ENCODE measurements around the gene EDC3. TPM values are rescaled to one million over a fixed set of nuclear protein-coding genes. Genes with fewer than 3 reads are reported as not detected.
"Not testable (repeated sequence)": the region's sequence is repeated elsewhere in the genome, so short reads cannot be mapped to it uniquely, and the experiment has no call there.

Gene EDC3
- 10 to 100 TPM; 36.8 to 39.9 TPM for total RNA-seq

GRCh38 chr15:74695597-74696397 is at the start of gene EDC3:
TSS of gene EDC3 (minus strand) at chr15:74696024. CDS start at chr15:74675124, 20,900 bp downstream.
- Mint-ChIP-seq H3K27ac (peak within 1 kb of the TSS; percentile 93), H3K4me3 (peak within 1 kb of the TSS; percentile 100), H3K4me1 (ENCODE audit: low read depth) (peaks cover 38% of the 10 kb centered on the region), H3K36me3 (peaks cover 3% of the 10 kb centered on the region), H3K9me3 (no peaks in the 10 kb centered on the region), H3K27me3 (no peaks in the 10 kb centered on the region)
- ChIA-PET POLR2A (interaction anchor here (1.6 kb wide), 1 partner anchor 30 kb away, joined by 4 read pairs; the partner anchor contains the start of gene CYP1A1), CTCF (interaction anchor here (0.7 to 2.2 kb wide), 5 partner anchors 60 to 130 kb away, joined by 3 to 10 read pairs (median 3); no protein-coding TSS in a partner anchor)
- DNase-seq, result peak; percentile 90
- intact Hi-C loops (cut with micrococcal nuclease), result loop anchor here (2.0 kb wide), 1 partner anchor 327 kb away; the partner anchor contains the start of gene PPCDC

- Mint-ChIP-seq H3K36me3 (peaks cover 2% of the 10 kb centered on the region), H3K4me1 (ENCODE audit: low read depth) (peaks cover 6% of the 10 kb centered on the region), H3K27ac (no peak overlapping the region), H3K27me3 (peaks cover 9% of the 10 kb centered on the region), H3K4me3 (no peak overlapping the region), H3K9me3 (peaks cover 13% of the 10 kb centered on the region)
- DNase-seq, result no peak
- ChIA-PET POLR2A (no interaction called here), CTCF (no interaction called here)
- intact Hi-C loops (cut with micrococcal nuclease), result no loop called here
Observed at GRCh38 chr15:74742422-74742821, 46.6 kb upstream of the EDC3 start.

- H3K27ac Mint-ChIP-seq; H3K4me1 Mint-ChIP-seq (ENCODE audit: low read depth); CTCF ChIA-PET; H3K36me3 Mint-ChIP-seq; intact Hi-C loops (cut with micrococcal nuclease); H3K4me3 Mint-ChIP-seq; POLR2A ChIA-PET; DNase-seq: not testable (repeated sequence)
- H3K27me3 Mint-ChIP-seq, result peaks cover 20% of the 10 kb centered on the region
- H3K9me3 Mint-ChIP-seq, result peaks cover 16% of the 10 kb centered on the region
Observed at GRCh38 chr15:74738239-74738638, 42.4 kb upstream of the EDC3 start.

DNA sequence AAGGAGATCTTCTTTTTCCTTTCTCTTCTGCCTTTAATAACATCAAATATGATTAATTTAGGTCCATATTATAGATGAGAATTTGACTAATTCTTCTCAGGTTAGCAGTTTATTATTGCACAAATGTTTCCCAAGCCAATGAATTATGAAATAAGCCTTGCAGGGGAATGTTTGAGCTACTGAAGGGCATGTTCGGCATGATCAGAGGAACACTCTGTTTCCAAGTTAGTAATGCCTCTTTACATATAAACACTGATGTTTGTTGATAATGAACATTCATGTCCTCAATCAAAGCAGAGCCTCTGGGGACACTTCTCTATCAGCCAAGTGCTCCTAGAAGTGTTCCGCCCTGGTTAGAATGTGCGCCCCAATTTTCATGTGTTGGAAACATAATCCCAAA is 39.5 kb upstream of the EDC3 start:
- Mint-ChIP-seq H3K4me3 (no peak overlapping the region), H3K27ac (no peak overlapping the region), H3K36me3 (no peaks in the 10 kb centered on the region), H3K4me1 (ENCODE audit: low read depth) (peaks cover 8% of the 10 kb centered on the region), H3K9me3 (peaks cover 11% of the 10 kb centered on the region), H3K27me3 (peaks cover 23% of the 10 kb centered on the region)
- CTCF ChIA-PET, result no interaction called here
- POLR2A ChIA-PET, result no interaction called here
- intact Hi-C loops (cut with micrococcal nuclease), result no loop called here
- no peak for DNase-seq

- Mint-ChIP-seq H3K27me3 (peaks cover 28% of the 10 kb centered on the region), H3K36me3 (no peaks in the 10 kb centered on the region), H3K27ac (no peak overlapping the region), H3K4me3 (no peak overlapping the region), H3K4me1 (ENCODE audit: low read depth) (peaks cover 8% of the 10 kb centered on the region), H3K9me3 (peaks cover 9% of the 10 kb centered on the region)
- CTCF ChIA-PET, result no interaction called here
- POLR2A ChIA-PET, result no interaction called here
- intact Hi-C loops (cut with micrococcal nuclease), result no loop called here
- DNase-seq, result no peak
Observed at GRCh38 chr15:74733269-74733668, 37.4 kb upstream of the EDC3 start.

GRCh38 chr15:74732846-74733245 is 37.0 kb upstream of the EDC3 start:
- ChIA-PET POLR2A (no interaction called here), CTCF (no interaction called here)
- H3K4me1 Mint-ChIP-seq (ENCODE audit: low read depth), result peaks cover 3% of the 10 kb centered on the region
- intact Hi-C loops (cut with micrococcal nuclease), result no loop called here
- peaks cover 26% of the 10 kb centered on the region for H3K27me3 Mint-ChIP-seq
- peaks cover 5% of the 10 kb centered on the region for H3K9me3 Mint-ChIP-seq
- H3K4me3 Mint-ChIP-seq, result no peak overlapping the region
- no peaks in the 10 kb centered on the region for H3K36me3 Mint-ChIP-seq
- H3K27ac Mint-ChIP-seq, result no peak overlapping the region
- no peak for DNase-seq

DNA sequence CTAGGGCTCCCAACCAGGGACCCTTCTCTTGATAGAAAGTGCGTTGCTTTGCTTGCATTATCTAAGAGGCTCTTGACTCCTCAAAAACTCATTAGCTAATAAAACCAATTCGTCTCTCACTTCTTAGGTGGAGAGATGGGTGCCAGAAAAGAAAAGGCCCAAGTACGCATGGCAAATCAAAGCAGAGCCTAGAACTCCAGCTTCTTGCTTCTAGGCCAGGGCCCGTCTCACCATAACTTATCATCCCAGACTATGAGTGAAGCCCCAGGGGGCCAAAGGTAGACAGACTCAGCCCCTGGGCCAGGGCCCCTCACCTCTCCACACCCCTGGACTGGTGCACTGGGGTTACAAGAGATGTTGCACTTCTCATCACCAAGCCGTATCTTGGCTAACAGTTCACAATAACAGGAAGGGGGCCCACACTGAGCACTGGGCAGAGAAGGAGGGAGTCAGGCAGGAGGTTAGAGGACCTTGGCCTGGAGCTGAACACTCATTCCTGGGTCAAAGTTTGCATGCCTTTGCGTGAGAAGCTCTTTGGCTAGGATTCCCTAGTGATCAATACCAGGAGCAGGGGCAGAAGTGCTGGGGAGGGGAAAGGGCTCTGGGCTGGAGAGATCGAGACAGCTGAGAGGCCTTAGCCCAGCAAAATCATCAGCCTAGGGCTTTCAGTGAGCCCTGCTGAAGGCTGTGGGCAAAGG is 34.9 kb upstream of the EDC3 start:
- Mint-ChIP-seq H3K27me3 (peaks cover 23% of the 10 kb centered on the region), H3K27ac (no peak overlapping the region), H3K9me3 (no peaks in the 10 kb centered on the region), H3K4me1 (ENCODE audit: low read depth) (peaks cover 8% of the 10 kb centered on the region), H3K4me3 (no peak overlapping the region), H3K36me3 (no peaks in the 10 kb centered on the region)
- intact Hi-C loops (cut with micrococcal nuclease), result no loop called here
- no peak for DNase-seq
- POLR2A ChIA-PET, result no interaction called here
- CTCF ChIA-PET, result interaction anchor here (0.8 kb wide), 1 partner anchor 40 kb away, joined by 3 read pairs; no protein-coding TSS in a partner anchor

DNA sequence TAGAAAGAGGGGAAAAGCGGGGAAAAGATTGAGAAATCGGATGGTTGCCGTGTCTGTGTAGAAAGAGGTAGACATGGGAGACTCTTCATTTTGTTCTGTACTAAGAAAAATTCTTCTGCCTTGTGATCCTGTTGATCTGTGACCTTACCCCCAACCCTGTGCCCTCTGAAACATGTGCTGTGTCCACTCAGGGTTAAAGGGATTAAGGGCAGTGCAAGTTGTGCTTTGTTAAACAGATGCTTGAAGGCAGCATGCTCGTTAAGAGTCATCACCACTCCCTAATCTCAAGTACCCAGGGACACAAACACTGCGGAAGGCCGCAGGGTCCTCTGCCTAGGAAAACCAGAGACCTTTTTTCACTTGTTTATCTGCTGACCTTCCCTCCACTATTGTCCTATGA is 33.5 kb upstream of the EDC3 start:
- DNase-seq; CTCF ChIA-PET; POLR2A ChIA-PET; H3K27ac Mint-ChIP-seq; intact Hi-C loops (cut with micrococcal nuclease); H3K9me3 Mint-ChIP-seq; H3K4me3 Mint-ChIP-seq; H3K4me1 Mint-ChIP-seq (ENCODE audit: low read depth); H3K36me3 Mint-ChIP-seq: not testable (repeated sequence)
- H3K27me3 Mint-ChIP-seq, result peaks cover 20% of the 10 kb centered on the region

DNA sequence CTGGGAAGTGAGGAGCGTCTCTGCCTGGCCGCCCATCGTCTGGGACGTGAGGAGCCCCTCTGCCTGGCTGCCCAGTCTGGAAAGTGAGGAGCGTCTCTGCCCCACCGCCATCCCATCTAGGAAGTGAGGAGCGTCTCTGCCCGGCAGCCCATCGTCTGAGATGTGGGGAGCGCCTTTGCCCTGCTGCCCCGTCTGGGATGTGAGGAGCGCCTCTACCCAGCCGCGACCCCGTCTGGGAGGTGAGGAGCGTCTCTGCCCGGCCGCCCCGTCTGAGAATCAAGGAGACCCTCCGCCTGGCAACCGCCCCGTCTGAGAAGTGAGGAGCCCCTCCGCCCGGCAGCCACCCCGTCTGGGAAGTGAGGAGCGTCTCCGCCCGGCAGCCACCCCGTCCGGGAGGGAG is 32.9 kb upstream of the EDC3 start:
- peaks cover 20% of the 10 kb centered on the region for H3K27me3 Mint-ChIP-seq
- H3K4me1 Mint-ChIP-seq (ENCODE audit: low read depth); H3K4me3 Mint-ChIP-seq; H3K36me3 Mint-ChIP-seq; H3K27ac Mint-ChIP-seq; H3K9me3 Mint-ChIP-seq; POLR2A ChIA-PET; CTCF ChIA-PET; intact Hi-C loops (cut with micrococcal nuclease); DNase-seq: not testable (repeated sequence)

GRCh38 chr15:74727727-74728126 is 31.9 kb upstream of the EDC3 start:
- H3K4me3 Mint-ChIP-seq, result no peak overlapping the region
- H3K4me1 Mint-ChIP-seq (ENCODE audit: low read depth), result peaks cover 8% of the 10 kb centered on the region
- no peaks in the 10 kb centered on the region for H3K36me3 Mint-ChIP-seq
- intact Hi-C loops (cut with micrococcal nuclease), result no loop called here
- H3K27ac Mint-ChIP-seq, result no peak overlapping the region
- CTCF ChIA-PET, result interaction anchor here (1.8 to 3.8 kb wide), 2 partner anchors 95 to 106 kb away, joined by 4 to 13 read pairs; no protein-coding TSS in a partner anchor
- POLR2A ChIA-PET, result interaction anchor here (0.5 kb wide), 1 partner anchor 43 kb away, joined by 4 read pairs; no protein-coding TSS in a partner anchor
- no peaks in the 10 kb centered on the region for H3K9me3 Mint-ChIP-seq
- no peak for DNase-seq
- peaks cover 14% of the 10 kb centered on the region for H3K27me3 Mint-ChIP-seq

DNA sequence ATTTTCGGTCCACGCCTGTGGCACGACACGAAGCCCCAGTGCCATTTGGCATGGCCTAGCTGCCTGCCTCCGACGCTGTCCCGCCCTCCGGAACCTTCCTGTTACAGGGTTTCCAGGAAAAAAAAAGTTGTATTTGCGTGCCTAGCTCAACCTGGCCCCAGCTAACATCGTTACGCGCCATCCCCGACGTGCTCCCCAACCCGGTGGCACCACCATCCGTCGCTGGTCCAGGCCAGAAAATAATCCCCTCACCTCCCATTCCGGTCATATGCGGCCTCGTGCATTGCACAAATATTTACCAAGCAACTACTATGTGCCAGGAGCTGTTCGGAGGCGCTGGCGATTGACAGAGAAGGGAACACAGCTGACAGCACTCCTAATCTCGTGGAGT is 30.9 kb upstream of the EDC3 start:
- Mint-ChIP-seq H3K9me3 (no peaks in the 10 kb centered on the region), H3K4me1 (ENCODE audit: low read depth) (peaks cover 8% of the 10 kb centered on the region), H3K27ac (peak overlapping the region; percentile 20), H3K27me3 (peaks cover 14% of the 10 kb centered on the region), H3K36me3 (no peaks in the 10 kb centered on the region), H3K4me3 (peak overlapping the region; percentile 67)
- ChIA-PET CTCF (interaction anchor here (0.6 to 3.8 kb wide), 5 partner anchors 29 to 105 kb away, joined by 3 to 13 read pairs (median 6); no protein-coding TSS in a partner anchor), POLR2A (interaction anchor here (1.1 to 2.0 kb wide), 2 partner anchors 10 to 31 kb away, joined by 3 to 4 read pairs; partner anchors contain the start of gene EDC3)
- no peak for DNase-seq
- intact Hi-C loops (cut with micrococcal nuclease), result no loop called here
